ENCODE data around the gene VARS1.
"Not testable (repeated sequence)": the region's sequence is repeated elsewhere in the genome, so short reads cannot be mapped to it uniquely, and the experiment has no call there.

Gene VARS1

DNA sequence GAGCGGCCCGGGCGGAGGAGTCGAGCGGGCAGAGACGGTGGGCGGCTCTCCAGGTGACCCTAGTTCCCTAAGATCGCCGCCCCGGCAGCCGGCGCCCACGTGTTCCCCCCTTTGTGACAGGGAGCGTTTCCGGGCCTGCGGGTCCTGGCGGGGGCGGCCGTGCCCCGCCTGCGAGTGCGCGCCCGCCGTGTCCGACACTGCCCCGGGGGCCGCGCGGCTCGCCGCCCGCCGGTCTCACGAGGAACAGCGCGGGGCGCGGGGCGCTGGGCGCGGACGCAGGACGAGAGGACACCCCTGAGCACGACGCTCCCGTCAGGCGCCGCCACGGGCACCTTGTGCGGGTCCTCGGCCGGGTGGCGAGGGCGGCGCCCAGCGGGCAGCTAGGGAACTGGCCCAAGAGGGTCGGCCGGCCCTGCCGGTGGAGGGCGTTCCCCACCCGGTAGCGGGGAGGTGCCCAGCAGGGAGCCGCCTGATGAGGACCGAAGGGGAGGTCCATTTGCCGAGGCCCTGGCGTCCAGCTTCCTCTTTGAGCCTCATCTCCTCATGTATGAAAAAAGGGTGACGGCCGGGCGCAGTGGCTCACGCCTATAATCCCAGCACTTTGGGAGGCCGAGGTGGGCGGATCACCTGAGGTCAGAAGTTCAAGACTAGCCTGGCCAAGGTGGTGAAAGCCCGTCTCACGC is at the start of gene VARS1:
TSS of gene VARS1 (minus strand) at position 137 of the 683 bp plus-strand sequence. CDS start 535 bp downstream, outside the sequence.
- DNase-seq: peak; percentile 58

DNA sequence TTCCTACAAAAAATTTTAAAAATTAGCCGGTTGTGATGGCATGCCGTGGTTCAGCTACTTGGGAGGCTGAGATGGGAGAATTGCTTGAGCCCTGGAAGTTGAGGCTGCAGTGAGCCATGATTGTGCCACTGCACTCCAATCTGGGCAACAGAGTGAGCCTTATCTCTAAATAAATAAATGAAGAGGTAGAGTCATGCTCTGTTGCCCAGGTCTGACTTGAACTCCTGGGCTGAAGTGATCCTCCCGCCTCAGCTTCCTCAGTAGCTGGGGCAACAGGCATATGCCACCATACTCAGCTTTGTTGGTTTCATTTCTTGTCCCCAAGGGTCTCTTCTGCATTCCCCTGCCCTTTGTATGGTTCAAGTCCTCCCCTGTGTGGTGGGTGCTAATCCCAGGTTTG is 49.0 kb upstream of the VARS1 start:
- no peak for DNase-seq

DNA sequence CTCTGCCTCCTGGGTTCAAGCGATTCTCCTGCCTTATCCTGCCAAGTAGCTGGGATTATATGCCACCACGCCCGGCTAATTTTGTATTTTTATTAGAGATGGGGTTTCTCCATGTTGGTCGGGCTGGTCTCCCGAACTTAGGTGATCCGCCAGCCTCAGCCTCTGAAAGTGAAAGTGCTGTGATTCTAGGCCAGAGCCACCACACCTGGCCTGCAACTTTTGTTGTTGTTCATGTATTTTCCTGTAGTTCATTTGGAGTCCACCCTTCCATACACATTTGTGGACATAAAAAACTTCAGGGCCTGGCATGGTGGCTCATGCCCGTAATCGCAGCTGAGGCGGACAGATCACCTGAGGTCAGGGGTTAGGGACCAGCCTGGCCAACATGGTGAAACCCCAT is 46.5 kb upstream of the VARS1 start:
- no peak for DNase-seq

GRCh38 chr6:31839779-31840126 is 44.2 kb upstream of the VARS1 start:
- DNase-seq: not testable (repeated sequence)

- no peak for DNase-seq
These were observed 43.4 kb upstream of the VARS1 start for GRCh38 chr6:31838968-31839367.

DNA sequence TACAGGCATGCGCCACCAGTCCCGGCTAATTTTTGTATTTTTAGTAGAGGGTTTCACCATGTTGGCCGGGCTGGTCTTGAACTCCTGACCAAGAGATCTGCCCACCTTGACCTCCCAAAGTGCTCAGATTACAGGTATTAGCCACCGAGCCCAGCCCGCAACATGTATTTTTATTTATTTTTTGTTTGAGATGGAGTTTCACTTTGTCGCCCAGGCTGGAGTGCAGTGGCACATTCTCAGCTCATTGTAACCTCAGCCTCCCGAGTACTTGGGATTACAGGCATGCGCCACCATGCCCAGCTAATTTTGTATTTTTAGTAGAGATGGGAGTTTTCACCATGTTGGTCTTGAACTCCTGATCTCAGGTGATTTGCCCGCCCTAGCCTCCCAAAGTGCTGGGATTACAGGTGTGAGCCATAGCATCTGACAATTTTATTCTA is 42.6 kb upstream of the VARS1 start:
- DNase-seq: not testable (repeated sequence)

- DNase-seq: no peak
These were observed 42.0 kb upstream of the VARS1 start for GRCh38 chr6:31837369-31838113.

GRCh38 chr6:31836474-31837368 is 41.2 kb upstream of the VARS1 start:
- peak; percentile 11 for DNase-seq

DNA sequence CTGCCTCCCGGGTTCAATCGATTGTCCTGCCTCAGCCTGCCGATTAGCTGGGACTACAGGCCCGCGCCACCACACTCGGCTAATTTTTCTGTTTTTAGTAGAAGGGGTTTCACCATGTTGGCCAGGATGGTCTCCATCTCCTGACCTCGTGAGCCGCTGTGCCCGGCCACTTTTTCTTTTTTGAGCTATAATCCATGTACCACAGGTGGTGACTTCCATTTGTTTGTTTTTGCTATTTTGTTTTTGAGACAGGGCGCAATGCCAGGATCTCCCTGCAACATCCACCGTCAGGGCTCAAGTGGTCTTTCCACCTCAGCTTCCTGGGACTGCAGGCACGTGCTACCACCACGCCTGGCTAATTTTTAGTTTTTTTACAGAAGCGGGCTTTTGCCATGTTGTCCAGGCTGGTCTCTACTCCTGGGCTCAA is 40.5 kb upstream of the VARS1 start:
- DNase-seq: no peak

GRCh38 chr6:31834367-31835250 is 39.1 kb upstream of the VARS1 start:
- peak; percentile 88 for DNase-seq

- no peak for DNase-seq
These were observed 36.0 kb upstream of the VARS1 start for GRCh38 chr6:31831350-31832215.

GRCh38 chr6:31830886-31831335 is 35.4 kb upstream of the VARS1 start:
- DNase-seq: no peak

GRCh38 chr6:31829633-31830283 is 34.2 kb upstream of the VARS1 start:
- peak; percentile 60 for DNase-seq

DNA sequence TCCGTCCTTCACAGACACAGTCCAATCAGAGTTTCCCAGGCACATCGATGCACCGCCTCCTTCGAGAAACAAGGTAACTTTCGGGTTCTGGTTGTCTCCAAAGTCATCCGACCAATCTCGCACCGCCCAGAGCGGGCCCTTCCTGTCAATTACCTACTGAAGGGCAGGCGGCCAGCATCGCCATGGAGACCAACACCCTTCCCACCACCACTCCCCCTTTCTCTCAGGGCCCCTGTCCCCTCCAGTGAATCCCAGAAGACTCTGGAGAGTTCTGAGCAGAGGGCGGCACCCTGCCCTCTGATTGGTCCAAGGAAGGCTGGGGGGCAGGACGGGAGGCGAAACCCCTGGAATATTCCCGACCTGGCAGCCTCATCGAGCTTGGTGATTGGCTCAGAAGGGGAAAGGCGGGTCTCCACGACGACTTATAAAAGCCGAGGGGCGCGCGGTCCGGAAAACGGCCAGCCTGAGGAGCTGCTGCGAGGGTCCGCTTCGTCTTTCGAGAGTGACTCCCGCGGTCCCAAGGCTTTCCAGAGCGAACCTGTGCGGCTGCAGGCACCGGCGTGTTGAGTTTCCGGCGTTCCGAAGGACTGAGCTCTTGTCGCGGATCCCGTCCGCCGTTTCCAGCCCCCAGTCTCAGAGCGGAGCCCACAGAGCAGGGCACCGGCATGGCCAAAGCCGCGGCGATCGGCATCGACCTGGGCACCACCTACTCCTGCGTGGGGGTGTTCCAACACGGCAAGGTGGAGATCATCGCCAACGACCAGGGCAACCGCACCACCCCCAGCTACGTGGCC is 31.9 kb upstream of the VARS1 start, which contains the start of gene HSPA1B:
TSS of gene HSPA1B (plus strand) at position 453 of the 794 bp plus-strand sequence. CDS start at position 666, 213 bp downstream.
- peak; percentile 100 for DNase-seq

DNA sequence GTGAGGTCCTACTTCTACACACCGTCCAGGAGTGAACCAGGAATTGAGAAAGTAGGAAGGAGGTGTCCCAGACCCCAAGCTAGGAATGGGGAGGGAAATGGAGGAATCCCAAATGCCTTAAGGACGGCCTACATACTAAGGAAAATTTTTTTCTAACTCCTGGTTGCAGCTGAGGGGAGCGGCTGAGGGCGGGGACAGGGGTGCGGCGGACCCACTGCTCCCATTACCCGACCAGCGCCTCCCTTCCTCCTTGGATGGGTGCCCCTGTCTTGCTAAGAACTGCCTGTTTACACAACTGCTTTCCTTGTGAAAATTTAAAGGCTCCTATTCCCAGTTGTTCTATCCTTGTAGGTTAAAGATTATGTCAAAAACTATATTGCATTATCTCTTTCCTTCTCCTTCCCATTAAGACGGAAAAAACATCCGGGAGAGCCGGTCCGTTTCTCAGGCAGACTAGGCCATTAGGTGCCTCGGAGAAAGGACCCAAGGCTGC is 31.3 kb upstream of the VARS1 start:
- no peak for DNase-seq

- no peak for DNase-seq
These were observed 30.0 kb upstream of the VARS1 start for GRCh38 chr6:31825553-31825952.

GRCh38 chr6:31823592-31824196 is 28.1 kb upstream of the VARS1 start:
- not testable (repeated sequence) for DNase-seq

DNA sequence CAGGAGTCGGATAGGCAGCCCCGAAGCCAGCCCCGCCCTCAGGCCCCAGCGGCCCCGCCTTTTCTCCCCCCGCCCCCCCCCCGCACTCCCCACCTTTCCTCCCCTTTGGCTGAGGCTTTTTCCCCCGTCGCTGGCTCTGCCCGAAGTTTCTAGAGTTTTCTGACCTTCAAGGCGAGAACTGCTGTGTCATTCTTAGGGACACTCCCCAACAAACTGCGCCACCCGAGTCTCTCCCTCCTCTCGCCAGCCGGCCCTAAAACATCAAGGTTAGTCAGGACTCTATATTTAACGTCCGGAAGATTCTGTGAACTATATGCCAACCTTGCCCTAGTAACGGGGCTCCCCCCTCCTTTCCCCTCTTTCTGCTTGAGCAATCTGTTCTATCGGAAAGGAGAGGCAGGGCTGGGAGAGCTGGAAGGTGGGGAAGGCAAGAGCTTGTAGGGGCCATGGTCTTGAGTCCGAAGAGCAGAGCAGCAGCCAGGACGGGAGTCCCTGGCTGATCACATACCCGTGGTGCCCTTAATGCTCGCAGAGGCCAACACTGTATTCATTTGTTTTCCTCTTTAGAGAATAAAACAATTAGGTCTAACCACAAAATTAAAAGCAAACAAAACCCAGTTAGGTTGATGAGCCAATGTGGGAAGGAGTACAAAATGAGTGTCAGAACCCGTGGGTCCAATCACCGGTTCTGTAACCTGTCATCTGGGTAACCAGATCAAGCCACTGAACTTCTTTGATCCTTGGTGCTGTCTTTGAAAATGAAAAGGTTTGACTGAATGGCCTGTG is 26.7 kb upstream of the VARS1 start:
- DNase-seq: peak; percentile 75
